ENCODE measurements around the gene KIN.
"Not testable (repeated sequence)": the region's sequence is repeated elsewhere in the genome, so short reads cannot be mapped to it uniquely, and the experiment has no call there.

The KIN gene

GRCh38 chr10:7794251-7795026 is 6.6 kb upstream of the KIN start:
- no peak for DNase-seq

GRCh38 chr10:7792541-7792940 is 4.7 kb upstream of the KIN start:
- no peak for DNase-seq

- DNase-seq, result no peak
Measured at GRCh38 chr10:7789390-7789789, 1.6 kb upstream of the KIN start.

GRCh38 chr10:7788639-7789286 is 970 bp upstream of the KIN start:
- DNase-seq, result no peak

GRCh38 chr10:7787150-7787856 is 490 bp downstream of the KIN start:
- no peak for DNase-seq

- no peak for DNase-seq
Measured at GRCh38 chr10:7786430-7786829, 1.4 kb downstream of the KIN start.

GRCh38 chr10:7782194-7782593 is 5.6 kb downstream of the KIN start:
- DNase-seq, result not testable (repeated sequence)

GRCh38 chr10:7776777-7777176 is 11.0 kb downstream of the KIN start:
- no peak for DNase-seq

GRCh38 chr10:7773845-7774801 is 13.7 kb downstream of the KIN start:
- DNase-seq, result no peak

GRCh38 chr10:7768417-7768816 is 19.4 kb downstream of the KIN start:
- no peak for DNase-seq

- DNase-seq, result no peak
Measured at GRCh38 chr10:7767209-7767608, 20.6 kb downstream of the KIN start.

- DNase-seq, result no peak
Measured at GRCh38 chr10:7766241-7766640, 21.6 kb downstream of the KIN start.

GRCh38 chr10:7763929-7764328 is 23.9 kb downstream of the KIN start:
- DNase-seq, result no peak

GRCh38 chr10:7756360-7756992 is 31.3 kb downstream of the KIN start:
- DNase-seq, result no peak

GRCh38 chr10:7755103-7755502 is 32.7 kb downstream of the KIN start:
- DNase-seq, result no peak

GRCh38 chr10:7752251-7752650 is 35.5 kb downstream of the KIN start:
- no peak for DNase-seq

GRCh38 chr10:7750222-7750621 is 37.6 kb downstream of the KIN start:
- no peak for DNase-seq

GRCh38 chr10:7748637-7749036 is 39.2 kb downstream of the KIN start:
- not testable (repeated sequence) for DNase-seq

- DNase-seq, result no peak
Measured at GRCh38 chr10:7744307-7744706, 43.5 kb downstream of the KIN start.

GRCh38 chr10:7738536-7739407 is 49.0 kb downstream of the KIN start:
- DNase-seq, result no peak

- no peak for DNase-seq
Measured at GRCh38 chr10:7734821-7735220, 53.0 kb downstream of the KIN start.
